Epidermal melanocyte (primary cell): Measurements from ENCODE around the gene DDR2.

Source experiments
- DNase-seq: peaks from one replicate; pipeline ENCODE4 v3.0.0; 2011; ENCODE audit warnings: low spot score; ENCODE audit not compliant: insufficient read length

The DDR2 gene

GRCh38 chr1:162696286-162696862 lies 64.1 kb downstream of the DDR2 start:
- DNase-seq = peak; percentile 37

GRCh38 chr1:162697140-162697895 lies 65.1 kb downstream of the DDR2 start:
- DNase-seq = no peak

GRCh38 chr1:162699366-162699765 lies 67.1 kb downstream of the DDR2 start:
- no peak for DNase-seq

GRCh38 chr1:162700131-162700530 lies 67.9 kb downstream of the DDR2 start:
- DNase-seq = no peak

- DNase-seq = no peak
Measured at GRCh38 chr1:162701286-162701685, 69.0 kb downstream of the DDR2 start.

- DNase-seq = no peak
Measured at GRCh38 chr1:162702628-162703027, 70.4 kb downstream of the DDR2 start.

- no peak for DNase-seq
Measured at GRCh38 chr1:162703708-162704107, 71.4 kb downstream of the DDR2 start.

GRCh38 chr1:162704673-162705424 lies 72.6 kb downstream of the DDR2 start:
- DNase-seq = no peak

- DNase-seq = no peak
Measured at GRCh38 chr1:162706003-162706402, 73.7 kb downstream of the DDR2 start.

GRCh38 chr1:162706606-162707005 lies 74.3 kb downstream of the DDR2 start:
- DNase-seq = no peak

- no peak for DNase-seq
Measured at GRCh38 chr1:162708286-162708685, 76.0 kb downstream of the DDR2 start.

- no peak for DNase-seq
Measured at GRCh38 chr1:162709132-162709860, 77.0 kb downstream of the DDR2 start.

GRCh38 chr1:162709870-162710269 lies 77.6 kb downstream of the DDR2 start:
- no peak for DNase-seq

GRCh38 chr1:162710345-162710744 lies 78.1 kb downstream of the DDR2 start:
- no peak for DNase-seq

- DNase-seq = no peak
Measured at GRCh38 chr1:162710780-162711465, 78.7 kb downstream of the DDR2 start.

- no peak for DNase-seq
Measured at GRCh38 chr1:162712317-162713029, 80.2 kb downstream of the DDR2 start.

GRCh38 chr1:162716123-162716522 lies 83.9 kb downstream of the DDR2 start:
- no peak for DNase-seq

GRCh38 chr1:162716552-162716951 lies 84.3 kb downstream of the DDR2 start:
- no peak for DNase-seq

GRCh38 chr1:162717548-162718184 lies 85.4 kb downstream of the DDR2 start:
- no peak for DNase-seq

- DNase-seq = no peak
Measured at GRCh38 chr1:162719678-162720077, 87.4 kb downstream of the DDR2 start.
